ENCODE data around the gene ZNF516. TPM values are rescaled to one million over a fixed set of nuclear protein-coding genes. Genes with fewer than 3 reads are reported as not detected.

The ZNF516 gene
- total and polyA plus RNA-seq, 9 donors = 13.5 to 110 (median 95.2) TPM

DNA sequence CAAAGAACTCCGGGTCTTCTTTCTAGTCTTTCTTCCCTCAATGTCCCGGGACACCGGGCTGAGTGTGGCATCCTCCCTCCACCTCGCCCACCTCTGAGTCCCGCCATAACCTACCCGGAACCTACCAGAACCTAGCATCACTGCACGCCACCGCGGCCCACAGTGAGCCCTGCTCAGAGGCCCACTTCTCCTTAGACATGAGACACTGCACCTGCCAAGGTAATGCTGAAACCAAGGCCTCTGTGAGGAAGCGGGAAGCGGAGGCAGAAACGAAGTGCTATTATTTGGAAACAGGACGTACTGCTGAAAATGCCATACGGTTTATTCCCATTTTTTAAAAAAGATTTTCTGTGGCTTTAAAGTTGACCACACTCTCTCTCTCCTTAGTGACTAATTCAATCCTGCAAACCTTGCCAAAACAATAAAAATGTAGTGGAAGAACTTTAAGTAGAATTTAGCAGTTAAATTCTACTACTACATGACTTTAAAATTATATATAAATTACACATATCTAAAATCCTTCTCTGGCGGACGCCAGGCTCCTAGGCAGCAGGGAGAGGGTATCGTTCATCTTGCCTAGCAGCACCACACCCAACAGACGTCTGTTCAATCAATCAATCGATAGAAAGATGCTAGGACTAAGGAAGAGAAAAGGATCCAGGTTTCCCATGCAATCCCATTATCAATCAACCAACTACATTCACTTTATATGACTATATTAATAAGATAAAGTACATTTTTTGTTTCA, 82.0 kb downstream of the ZNF516 start:
- DNase-seq = no peak
- Histone ChIP-seq H3K27ac (no peak overlapping the region), H3K4me3 (no peak overlapping the region)

DNA sequence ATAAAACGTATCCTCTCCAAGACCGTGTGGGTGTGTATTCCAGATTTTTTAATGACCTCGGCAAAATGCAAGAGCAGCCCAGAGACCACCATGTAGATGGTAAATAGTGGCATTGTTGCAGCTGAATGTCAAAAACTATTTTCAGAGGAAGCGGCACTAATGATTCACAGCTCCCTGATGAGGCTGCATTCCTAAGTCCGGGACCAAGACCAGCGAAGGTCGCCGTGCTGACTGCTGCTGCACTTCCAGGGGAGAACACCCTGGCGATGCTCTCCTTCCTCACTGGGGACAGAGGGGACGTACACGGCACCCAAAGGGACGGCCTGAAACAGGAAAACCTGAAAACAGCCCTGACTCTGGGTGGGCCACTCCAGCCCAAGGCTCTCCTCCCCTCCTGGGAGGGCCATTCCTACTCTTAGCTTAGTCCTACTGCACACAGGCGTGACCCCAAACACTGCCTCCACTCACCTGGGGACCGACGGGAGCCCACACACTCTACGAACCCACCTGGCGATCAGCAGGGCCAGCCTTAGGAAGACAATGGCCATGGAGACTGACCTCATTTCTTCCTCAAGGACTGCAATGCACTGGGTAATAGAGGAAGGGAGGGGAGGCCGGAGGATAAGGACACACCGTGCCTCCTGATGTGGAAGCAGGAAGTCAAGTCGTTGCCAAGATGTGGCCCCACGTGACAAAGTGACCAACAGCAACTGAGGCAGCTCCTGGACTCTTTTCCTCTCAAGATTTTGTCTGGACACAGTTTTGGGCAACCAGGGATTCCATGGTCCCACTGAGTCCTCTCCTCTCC, 82.8 kb downstream of the ZNF516 start:
- H3K4me3 ChIP-seq = peak overlapping the region; percentile 7
- intact Hi-C loops (cut with DNase I) = no loop called here
- no peaks in the 10 kb centered on the region for H3K36me3 ChIP-seq
- no peak for DNase-seq
- no peak overlapping the region for H3K27ac ChIP-seq
- WGBS, 3 donors = 22 to 31% (median 29%) methylated on average over 21 of the region's 21 CpGs
- H3K27me3 ChIP-seq = no peaks in the 10 kb centered on the region
- peaks cover 29% of the 10 kb centered on the region for H3K4me1 ChIP-seq (ENCODE audit: insufficient read depth)
- TF ChIP-seq EP300 (IDR thresholded peaks at IDR 0.05) (no peak), POLR2A (IDR thresholded peaks at IDR 0.05) (no peak)
- TF ChIP-seq, protein P1, sequence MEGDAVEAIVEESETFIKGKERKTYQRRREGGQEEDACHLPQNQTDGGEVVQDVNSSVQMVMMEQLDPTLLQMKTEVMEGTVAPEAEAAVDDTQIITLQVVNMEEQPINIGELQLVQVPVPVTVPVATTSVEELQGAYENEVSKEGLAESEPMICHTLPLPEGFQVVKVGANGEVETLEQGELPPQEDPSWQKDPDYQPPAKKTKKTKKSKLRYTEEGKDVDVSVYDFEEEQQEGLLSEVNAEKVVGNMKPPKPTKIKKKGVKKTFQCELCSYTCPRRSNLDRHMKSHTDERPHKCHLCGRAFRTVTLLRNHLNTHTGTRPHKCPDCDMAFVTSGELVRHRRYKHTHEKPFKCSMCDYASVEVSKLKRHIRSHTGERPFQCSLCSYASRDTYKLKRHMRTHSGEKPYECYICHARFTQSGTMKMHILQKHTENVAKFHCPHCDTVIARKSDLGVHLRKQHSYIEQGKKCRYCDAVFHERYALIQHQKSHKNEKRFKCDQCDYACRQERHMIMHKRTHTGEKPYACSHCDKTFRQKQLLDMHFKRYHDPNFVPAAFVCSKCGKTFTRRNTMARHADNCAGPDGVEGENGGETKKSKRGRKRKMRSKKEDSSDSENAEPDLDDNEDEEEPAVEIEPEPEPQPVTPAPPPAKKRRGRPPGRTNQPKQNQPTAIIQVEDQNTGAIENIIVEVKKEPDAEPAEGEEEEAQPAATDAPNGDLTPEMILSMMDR (IDR thresholded peaks at IDR 0.05) = no peak
- H3K9me3 ChIP-seq = no peaks in the 10 kb centered on the region

More for the DNA sequence above, 82.0 kb downstream of the ZNF516 start:
- TF ChIP-seq EP300 (IDR thresholded peaks at IDR 0.05) = no peak
- TF ChIP-seq POLR2A (IDR thresholded peaks at IDR 0.05) = no peak
- TF ChIP-seq, protein P1 (IDR thresholded peaks at IDR 0.05) = no peak
- intact Hi-C loops (cut with DNase I) = no loop called here
- H3K9me3 ChIP-seq = no peaks in the 10 kb centered on the region
- H3K4me1 ChIP-seq (ENCODE audit: insufficient read depth) = peaks cover 27% of the 10 kb centered on the region
- no peaks in the 10 kb centered on the region for H3K27me3 ChIP-seq
- no peaks in the 10 kb centered on the region for H3K36me3 ChIP-seq
- 70 to 79% (median 76%) methylated on average over 19 of the region's 19 CpGs for WGBS, 3 donors

DNA sequence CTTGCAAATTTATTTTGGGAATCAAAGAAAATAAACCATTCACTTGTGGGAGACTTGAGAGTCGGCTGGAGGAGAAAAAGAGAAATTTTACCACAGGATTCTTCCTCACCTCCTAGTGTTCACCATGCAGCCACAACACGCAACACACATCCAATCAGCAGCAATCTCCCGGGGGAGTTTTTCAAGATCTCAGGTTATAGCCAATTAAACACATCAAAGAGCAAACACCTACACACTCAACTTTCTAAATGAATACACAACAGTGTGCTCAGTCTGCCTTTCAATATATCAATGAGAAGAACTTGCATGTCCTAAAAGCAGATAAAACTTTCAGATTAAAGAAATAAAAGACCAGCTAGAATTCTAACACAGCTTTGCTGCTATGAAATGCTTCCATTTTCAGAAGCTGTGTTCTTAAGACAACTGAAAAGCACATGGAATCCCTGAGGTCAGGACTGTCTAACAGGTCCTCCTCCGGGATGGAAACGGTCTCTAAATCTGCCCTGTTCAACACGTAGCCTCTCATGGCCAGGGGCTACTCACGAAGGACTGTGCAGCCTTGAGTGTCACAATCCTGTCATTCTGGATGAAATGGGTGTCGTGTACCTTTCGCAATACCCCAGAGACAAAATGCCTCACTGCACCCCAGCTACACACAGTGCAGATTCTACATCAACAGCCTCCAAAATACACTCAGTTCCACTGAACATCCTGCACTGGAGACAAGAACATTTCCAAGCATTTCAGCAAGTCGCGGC, 84.2 kb downstream of the ZNF516 start:
- H3K9me3 ChIP-seq = no peaks in the 10 kb centered on the region
- no peak overlapping the region for H3K4me3 ChIP-seq
- intact Hi-C loops (cut with DNase I) = no loop called here
- WGBS, 3 donors = 50 to 53% (median 52%) methylated on average over 11 of the region's 11 CpGs
- H3K36me3 ChIP-seq = no peaks in the 10 kb centered on the region
- peaks cover 29% of the 10 kb centered on the region for H3K4me1 ChIP-seq (ENCODE audit: insufficient read depth)
- no peak for DNase-seq
- H3K27ac ChIP-seq = no peak overlapping the region
- no peaks in the 10 kb centered on the region for H3K27me3 ChIP-seq
- TF ChIP-seq EP300 (IDR thresholded peaks at IDR 0.05) (no peak), POLR2A (IDR thresholded peaks at IDR 0.05) (no peak)

DNA sequence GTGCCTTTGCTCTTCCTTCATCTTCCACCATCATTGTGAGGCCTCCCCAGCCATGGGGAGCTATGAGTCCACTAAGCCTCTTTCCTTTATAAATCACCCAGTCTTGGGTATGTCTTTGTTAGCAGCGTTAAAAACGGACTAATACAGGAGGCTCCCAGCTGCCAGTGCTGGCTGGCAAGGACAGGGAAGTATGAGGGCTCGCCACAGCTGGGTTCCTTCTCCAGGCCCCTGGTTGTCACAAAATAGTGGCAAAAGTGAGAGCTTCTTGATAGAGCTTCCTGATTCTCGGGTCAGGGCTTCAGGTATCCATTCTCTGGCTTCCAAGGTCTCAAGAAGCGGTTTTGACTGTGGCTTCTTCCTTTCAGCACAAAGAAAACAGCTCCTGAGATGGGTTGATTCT, 85.0 kb downstream of the ZNF516 start:
- Histone ChIP-seq H3K36me3 (no peaks in the 10 kb centered on the region), H3K9me3 (no peaks in the 10 kb centered on the region), H3K27ac (no peak overlapping the region), H3K4me3 (no peak overlapping the region), H3K4me1 (ENCODE audit: insufficient read depth) (peaks cover 24% of the 10 kb centered on the region), H3K27me3 (no peaks in the 10 kb centered on the region)
- peak in 1 of 5 donors; percentile 1 for DNase-seq
- TF ChIP-seq, protein P1 (IDR thresholded peaks at IDR 0.05) = no peak
- TF ChIP-seq POLR2A (IDR thresholded peaks at IDR 0.05) = no peak
- TF ChIP-seq EP300 (IDR thresholded peaks at IDR 0.05) = no peak
- intact Hi-C loops (cut with DNase I) = no loop called here
- 79 to 94% (median 90%) methylated on average over 5 of the region's 5 CpGs for WGBS, 3 donors
